Esophagus muscularis mucosa (tissue), 4 donors: ENCODE data around the gene RERE. TPM values are rescaled to one million over a fixed set of nuclear protein-coding genes. Genes with fewer than 3 reads are reported as not detected.

ENCODE experiments used
- DNase-seq: peaks from one replicate; pipeline ENCODE4 v3.0.0-alpha.2; 2017; ENCODE audit errors: extremely low spot score
- H3K27ac ChIP-seq, 4 donors: fragments of 200-600 bp; sonication (generic); replicated peaks in 1 of 4; 1 replicate in 3 of 4; 2 replicates in 1 of 4; pipeline ENCODE4 v1.5.1; 2016 to 2019; ENCODE audit warnings: mild to moderate bottlenecking in 1 of 4
- H3K27me3 ChIP-seq, 4 donors: fragments of 200-600 bp; sonication (generic); one replicate each; pipeline versions ENCODE4 v1.5.1 to v1.6.0; 2016 to 2019
- H3K36me3 ChIP-seq, 4 donors: fragments of 200-600 bp; sonication (generic); one replicate each; pipeline ENCODE4 v1.5.1; 2016 to 2019
- H3K4me1 ChIP-seq, 4 donors: fragments of 200-600 bp; sonication (generic); one replicate each; pipeline ENCODE4 v1.5.1; 2016 to 2019
- H3K4me3 ChIP-seq, 4 donors: fragments of 200-600 bp; sonication (generic); 1 replicate in 2 of 4; 2 replicates in 2 of 4; pipeline ENCODE4 v1.5.1; 2016 to 2019; ENCODE audit warnings: mild to moderate bottlenecking in 4 of 4, moderate library complexity in 1 of 4
- H3K9me3 ChIP-seq, 4 donors: fragments of 200-600 bp; sonication (generic); 1 replicate in 3 of 4; 2 replicates in 1 of 4; pipeline ENCODE4 v1.5.1; 2016 to 2019
- CTCF ChIP-seq, 3 experiments: fragments of 200-600 bp in 2 of 3; fragments of 450-650 bp in 1 of 3; sonication (generic) in 2 of 3; IDR thresholded peaks; one replicate each; pipeline ENCODE4 v1.5.1; 2017 to 2019; ENCODE audit warnings: antibody characterized with exemption in 3 of 3, mild to moderate bottlenecking in 2 of 3, moderate library complexity in 1 of 3
- EP300 ChIP-seq: sonication (generic); formaldehyde crosslinking; IDR thresholded peaks from one replicate; pipeline ENCODE4 v1.6.1; 2017; ENCODE audit warnings: antibody characterized with exemption
- POLR2A ChIP-seq: fragments of 450-650 bp; IDR thresholded peaks from one replicate; pipeline ENCODE4 v1.6.1; 2017; ENCODE audit warnings: antibody characterized with exemption, moderate library complexity, mild to moderate bottlenecking, low read depth
- POLR2AphosphoS5 ChIP-seq, 2 donors: sonication (generic); formaldehyde crosslinking; IDR thresholded peaks; one replicate each; pipeline ENCODE4 v1.6.1; 2017; ENCODE audit warnings: antibody characterized with exemption in 2 of 2
- WGBS: methylation state at CpG from one replicate; pipeline ENCODE4 v1.1.5; 2018; 5-methylcytosine and 5-hydroxymethylcytosine counted together
- intact Hi-C: fragments of 100-400 bp; cut with DNase I; formaldehyde crosslinking; loops from one replicate; pipeline ENCODE4 v1.15.1; 2023
- total RNA-seq, 4 donors: library from RNA; depleted of rRNA; stranded (reverse); fragments of >200 nt; gene quantifications; one replicate each; pipeline versions ENCODE4 v1.1.0 to v1.2.1, GENCODE V29; 2016

The RERE gene
- total RNA-seq, 4 donors from 2014 or later: 133 to 212 (median 168) TPM

- Histone ChIP-seq H3K4me1 (peaks cover 18 to 68% (median 51%) of the 10 kb centered on the region in 4 donors), H3K9me3 (no peaks in the 10 kb centered on the region), H3K27me3 (no peaks in the 10 kb centered on the region), H3K36me3 (no peaks in the 10 kb centered on the region), H3K4me3 (no peak overlapping the region), H3K27ac (peak overlapping the region; percentile 38 to 58 (median 55))
- DNase-seq: no peak
- intact Hi-C loops: no loop called here
- TF ChIP-seq EP300 (no peak), POLR2AphosphoS5 (IDR thresholded peaks at IDR 0.05) (peak in 1 of 2 donors; percentile 3)
- WGBS: 31% methylated on average over 3 of the region's 3 CpGs
These were observed 110.4 kb downstream of the RERE start for GRCh38 chr1:8706995-8707396.

- peak overlapping the region; percentile 38 to 58 (median 55) for H3K27ac ChIP-seq
- no peaks in the 10 kb centered on the region for H3K9me3 ChIP-seq
- no peak overlapping the region for H3K4me3 ChIP-seq
- H3K36me3 ChIP-seq: no peaks in the 10 kb centered on the region
- no peaks in the 10 kb centered on the region for H3K27me3 ChIP-seq
- intact Hi-C loops: no loop called here
- DNase-seq: no peak
- no peak for TF ChIP-seq EP300
- no peak for TF ChIP-seq CTCF (IDR thresholded peaks at IDR 0.05)
- TF ChIP-seq POLR2AphosphoS5 (IDR thresholded peaks at IDR 0.05): no peak
- no peak for TF ChIP-seq POLR2A
- H3K4me1 ChIP-seq: peaks cover 20 to 68% (median 51%) of the 10 kb centered on the region in 4 donors
- WGBS: 88% methylated on average over 1 of the region's 1 CpG
These were observed 111.1 kb downstream of the RERE start for GRCh38 chr1:8706291-8706690.

GRCh38 chr1:8704866-8705506 is 112.5 kb downstream of the RERE start:
- Histone ChIP-seq H3K27me3 (no peaks in the 10 kb centered on the region), H3K4me1 (peaks cover 26 to 69% (median 60%) of the 10 kb centered on the region in 4 donors), H3K9me3 (no peaks in the 10 kb centered on the region), H3K27ac (peak overlapping the region; percentile 16 to 92 (median 64)), H3K36me3 (no peaks in the 10 kb centered on the region), H3K4me3 (no peak overlapping the region)
- WGBS: 54% methylated on average over 2 of the region's 2 CpGs
- no peak for TF ChIP-seq POLR2A
- no peak for TF ChIP-seq EP300
- TF ChIP-seq CTCF (IDR thresholded peaks at IDR 0.05): no peak
- TF ChIP-seq POLR2AphosphoS5 (IDR thresholded peaks at IDR 0.05): no peak
- no peak for DNase-seq
- intact Hi-C loops: no loop called here

GRCh38 chr1:8702850-8703810 is 114.3 kb downstream of the RERE start:
- TF ChIP-seq POLR2AphosphoS5 (IDR thresholded peaks at IDR 0.05): peak; percentile 75 to 89
- peak in 2 of 3 experiments; percentile 19 to 23 for TF ChIP-seq CTCF (IDR thresholded peaks at IDR 0.05)
- TF ChIP-seq POLR2A: no peak
- TF ChIP-seq EP300: no peak
- Histone ChIP-seq H3K36me3 (no peaks in the 10 kb centered on the region), H3K4me1 (peaks cover 32 to 76% (median 70%) of the 10 kb centered on the region in 4 donors), H3K27me3 (no peaks in the 10 kb centered on the region), H3K27ac (peak overlapping the region; percentile 88 to 92 (median 90)), H3K9me3 (no peaks in the 10 kb centered on the region), H3K4me3 (peak overlapping the region; percentile 72 to 81 (median 77))
- intact Hi-C loops: no loop called here
- 3% methylated on average over 33 of the region's 88 CpGs for WGBS
- peak; percentile 95 for DNase-seq

- no peaks in the 10 kb centered on the region for H3K9me3 ChIP-seq
- peak overlapping the region; percentile 72 to 81 (median 77) for H3K4me3 ChIP-seq
- H3K4me1 ChIP-seq: peaks cover 30 to 77% (median 68%) of the 10 kb centered on the region in 4 donors
- WGBS: 12% methylated on average over 7 of the region's 7 CpGs
- no peaks in the 10 kb centered on the region for H3K36me3 ChIP-seq
- peak overlapping the region; percentile 88 to 92 (median 90) for H3K27ac ChIP-seq
- H3K27me3 ChIP-seq: no peaks in the 10 kb centered on the region
- TF ChIP-seq POLR2A: no peak
- no peak for TF ChIP-seq EP300
- no peak for TF ChIP-seq CTCF (IDR thresholded peaks at IDR 0.05)
- no peak for TF ChIP-seq POLR2AphosphoS5 (IDR thresholded peaks at IDR 0.05)
- no peak for DNase-seq
- intact Hi-C loops: no loop called here
These were observed 115.0 kb downstream of the RERE start for GRCh38 chr1:8702472-8702849.
